Suprapubic skin (tissue), 4 donors: ENCODE measurements around the gene AATF.
A peak's percentile ranks its signal among the peaks of the same experiment; 100 is the strongest.

Source experiments
- CTCF ChIP-seq, 2 donors: fragments of 200-600 bp in 1 of 2; fragments of 450-650 bp in 1 of 2; sonication (generic) in 1 of 2; IDR thresholded peaks; one replicate each; pipeline ENCODE4 v1.5.1; 2016 to 2019; ENCODE audit warnings: antibody characterized with exemption in 2 of 2, mild to moderate bottlenecking in 1 of 2, moderate library complexity in 1 of 2
- EP300 ChIP-seq: sonication (generic); formaldehyde crosslinking; IDR thresholded peaks from one replicate; pipeline ENCODE4 v1.6.1; 2017; ENCODE audit warnings: antibody characterized with exemption
- POLR2A ChIP-seq, 2 donors: fragments of 450-650 bp; IDR thresholded peaks; one replicate each; pipeline ENCODE4 v1.6.1; 2017; ENCODE audit warnings: antibody characterized with exemption in 2 of 2, mild to moderate bottlenecking in 2 of 2, moderate library complexity in 2 of 2
- POLR2AphosphoS5 ChIP-seq, 3 donors: sonication (generic); formaldehyde crosslinking; IDR thresholded peaks; one replicate each; pipeline ENCODE4 v1.6.1; 2017; ENCODE audit warnings: antibody characterized with exemption in 3 of 3

- TF ChIP-seq CTCF (IDR thresholded peaks at IDR 0.05) (peak; percentile 65 to 88), POLR2AphosphoS5 (IDR thresholded peaks at IDR 0.05) (no peak), POLR2A (IDR thresholded peaks at IDR 0.05) (no peak), EP300 (no peak)
These were observed 98.9 kb downstream of the AATF start for GRCh38 chr17:37047631-37048104.
